Tibial nerve (tissue), 4 donors: ENCODE data around the gene TAMALIN.

Experiments
- EP300 ChIP-seq, 2 donors: sonication (generic); formaldehyde crosslinking; IDR thresholded peaks; one replicate each; pipeline ENCODE4 v1.6.1; 2017; ENCODE audit warnings: antibody characterized with exemption in 2 of 2, mild to moderate bottlenecking in 1 of 2
- POLR2A ChIP-seq, 2 donors: fragments of 450-650 bp; IDR thresholded peaks; one replicate each; pipeline ENCODE4 v1.6.1; 2017; ENCODE audit warnings: antibody characterized with exemption in 2 of 2, mild to moderate bottlenecking in 2 of 2, moderate library complexity in 2 of 2
- TF ChIP-seq, protein P1 (sequence below), 5 experiments: fragments of 200-600 bp in 3 of 5; fragments of 450-650 bp in 2 of 5; sonication (generic) in 3 of 5; IDR thresholded peaks; one replicate each; pipeline ENCODE4 v1.5.1; 2016 to 2019; ENCODE audit warnings: antibody characterized with exemption in 5 of 5, mild to moderate bottlenecking in 3 of 5, moderate library complexity in 2 of 5

DNA sequence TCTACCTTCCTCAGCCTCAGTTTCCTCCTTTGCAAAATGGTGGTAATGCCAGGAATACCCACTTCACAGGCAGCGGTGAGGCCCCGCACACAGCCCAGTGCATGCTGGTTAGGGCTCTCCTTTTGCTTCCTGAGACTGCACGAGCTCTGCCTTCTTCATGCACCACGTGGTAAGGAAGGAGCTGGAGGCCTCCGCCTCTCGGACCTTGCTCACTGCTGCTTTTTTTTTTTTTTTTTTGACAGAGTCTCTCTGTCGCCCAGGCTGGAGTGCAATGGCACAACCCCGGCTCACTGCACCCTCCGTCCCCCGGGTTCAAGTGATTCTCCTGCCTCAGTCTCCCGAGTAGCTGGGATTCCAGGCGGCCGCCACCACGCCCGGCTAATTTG, 18.1 kb downstream of the TAMALIN start:
- TF ChIP-seq, protein P1, sequence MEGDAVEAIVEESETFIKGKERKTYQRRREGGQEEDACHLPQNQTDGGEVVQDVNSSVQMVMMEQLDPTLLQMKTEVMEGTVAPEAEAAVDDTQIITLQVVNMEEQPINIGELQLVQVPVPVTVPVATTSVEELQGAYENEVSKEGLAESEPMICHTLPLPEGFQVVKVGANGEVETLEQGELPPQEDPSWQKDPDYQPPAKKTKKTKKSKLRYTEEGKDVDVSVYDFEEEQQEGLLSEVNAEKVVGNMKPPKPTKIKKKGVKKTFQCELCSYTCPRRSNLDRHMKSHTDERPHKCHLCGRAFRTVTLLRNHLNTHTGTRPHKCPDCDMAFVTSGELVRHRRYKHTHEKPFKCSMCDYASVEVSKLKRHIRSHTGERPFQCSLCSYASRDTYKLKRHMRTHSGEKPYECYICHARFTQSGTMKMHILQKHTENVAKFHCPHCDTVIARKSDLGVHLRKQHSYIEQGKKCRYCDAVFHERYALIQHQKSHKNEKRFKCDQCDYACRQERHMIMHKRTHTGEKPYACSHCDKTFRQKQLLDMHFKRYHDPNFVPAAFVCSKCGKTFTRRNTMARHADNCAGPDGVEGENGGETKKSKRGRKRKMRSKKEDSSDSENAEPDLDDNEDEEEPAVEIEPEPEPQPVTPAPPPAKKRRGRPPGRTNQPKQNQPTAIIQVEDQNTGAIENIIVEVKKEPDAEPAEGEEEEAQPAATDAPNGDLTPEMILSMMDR (IDR thresholded peaks at IDR 0.05): no peak
- TF ChIP-seq POLR2A (IDR thresholded peaks at IDR 0.05) (no peak), EP300 (IDR thresholded peaks at IDR 0.05) (no peak)
